ENCODE data around the gene SMARCC1.

The SMARCC1 gene

DNA sequence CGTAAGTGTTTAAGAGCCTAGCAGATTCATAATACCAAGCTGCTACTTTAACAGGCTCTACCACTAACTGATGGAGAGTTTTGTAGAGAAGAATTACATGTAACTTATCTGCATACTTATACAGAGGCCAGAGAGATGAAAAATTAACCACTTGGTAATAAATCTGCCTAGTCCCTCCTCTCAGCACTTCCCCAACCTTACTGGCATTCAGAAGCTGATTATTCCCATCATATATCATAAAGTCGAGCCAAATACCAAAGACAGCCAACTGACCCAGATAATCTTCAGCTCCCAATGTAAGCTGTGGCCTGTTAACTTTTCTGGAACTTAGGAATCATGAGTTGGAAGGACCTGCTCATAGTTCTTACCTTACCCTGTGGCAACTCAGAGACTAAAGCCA is 177.5 kb downstream of the SMARCC1 start:
- TF ChIP-seq POLR2A (IDR thresholded peaks at IDR 0.05; ENCODE audit: extremely low read depth, insufficient read length) = no peak
- TF ChIP-seq MYC (IDR thresholded peaks at IDR 0.05; ENCODE audit: low read depth, low read length) = no peak
- TF ChIP-seq, protein P1, sequence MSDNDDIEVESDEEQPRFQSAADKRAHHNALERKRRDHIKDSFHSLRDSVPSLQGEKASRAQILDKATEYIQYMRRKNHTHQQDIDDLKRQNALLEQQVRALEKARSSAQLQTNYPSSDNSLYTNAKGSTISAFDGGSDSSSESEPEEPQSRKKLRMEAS (IDR thresholded peaks at IDR 0.05; ENCODE audit: low read depth, low read length) = no peak
- TF ChIP-seq, protein P2, sequence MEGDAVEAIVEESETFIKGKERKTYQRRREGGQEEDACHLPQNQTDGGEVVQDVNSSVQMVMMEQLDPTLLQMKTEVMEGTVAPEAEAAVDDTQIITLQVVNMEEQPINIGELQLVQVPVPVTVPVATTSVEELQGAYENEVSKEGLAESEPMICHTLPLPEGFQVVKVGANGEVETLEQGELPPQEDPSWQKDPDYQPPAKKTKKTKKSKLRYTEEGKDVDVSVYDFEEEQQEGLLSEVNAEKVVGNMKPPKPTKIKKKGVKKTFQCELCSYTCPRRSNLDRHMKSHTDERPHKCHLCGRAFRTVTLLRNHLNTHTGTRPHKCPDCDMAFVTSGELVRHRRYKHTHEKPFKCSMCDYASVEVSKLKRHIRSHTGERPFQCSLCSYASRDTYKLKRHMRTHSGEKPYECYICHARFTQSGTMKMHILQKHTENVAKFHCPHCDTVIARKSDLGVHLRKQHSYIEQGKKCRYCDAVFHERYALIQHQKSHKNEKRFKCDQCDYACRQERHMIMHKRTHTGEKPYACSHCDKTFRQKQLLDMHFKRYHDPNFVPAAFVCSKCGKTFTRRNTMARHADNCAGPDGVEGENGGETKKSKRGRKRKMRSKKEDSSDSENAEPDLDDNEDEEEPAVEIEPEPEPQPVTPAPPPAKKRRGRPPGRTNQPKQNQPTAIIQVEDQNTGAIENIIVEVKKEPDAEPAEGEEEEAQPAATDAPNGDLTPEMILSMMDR (IDR thresholded peaks at IDR 0.05; ENCODE audit: low read depth, low read length) = no peak
- H3K4me3 ChIP-seq (ENCODE audit: low read depth, low read length) = no peak overlapping the region
- no peak for DNase-seq (ENCODE audit: low read depth)

DNA sequence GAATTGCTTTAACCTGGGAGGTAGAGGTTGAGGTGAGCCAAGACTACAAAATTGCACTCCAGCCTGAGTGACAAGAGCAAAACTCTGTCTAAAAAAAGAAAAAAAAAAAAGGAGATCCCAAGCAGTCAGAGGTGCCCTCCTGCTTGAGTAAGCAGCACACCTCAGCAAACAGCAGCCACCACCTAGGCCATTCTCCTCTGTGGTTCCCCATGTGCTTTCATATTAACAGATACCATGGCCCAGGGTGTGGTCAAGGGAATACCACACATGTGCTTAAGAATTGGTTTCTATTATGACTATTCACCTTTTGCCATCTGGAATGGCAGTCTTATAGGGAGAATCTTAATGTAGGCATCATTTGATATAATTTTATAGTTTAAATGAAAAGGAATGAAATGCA is 178.4 kb downstream of the SMARCC1 start:
- H3K4me3 ChIP-seq (ENCODE audit: low read depth, low read length) = no peak overlapping the region
- no peak for DNase-seq (ENCODE audit: low read depth)
- TF ChIP-seq, protein P2 (IDR thresholded peaks at IDR 0.05; ENCODE audit: low read depth, low read length) = no peak
- TF ChIP-seq MYC (IDR thresholded peaks at IDR 0.05; ENCODE audit: low read depth, low read length) (no peak), POLR2A (IDR thresholded peaks at IDR 0.05; ENCODE audit: extremely low read depth, insufficient read length) (no peak)
- TF ChIP-seq, protein P1 (IDR thresholded peaks at IDR 0.05; ENCODE audit: low read depth, low read length) = no peak

DNA sequence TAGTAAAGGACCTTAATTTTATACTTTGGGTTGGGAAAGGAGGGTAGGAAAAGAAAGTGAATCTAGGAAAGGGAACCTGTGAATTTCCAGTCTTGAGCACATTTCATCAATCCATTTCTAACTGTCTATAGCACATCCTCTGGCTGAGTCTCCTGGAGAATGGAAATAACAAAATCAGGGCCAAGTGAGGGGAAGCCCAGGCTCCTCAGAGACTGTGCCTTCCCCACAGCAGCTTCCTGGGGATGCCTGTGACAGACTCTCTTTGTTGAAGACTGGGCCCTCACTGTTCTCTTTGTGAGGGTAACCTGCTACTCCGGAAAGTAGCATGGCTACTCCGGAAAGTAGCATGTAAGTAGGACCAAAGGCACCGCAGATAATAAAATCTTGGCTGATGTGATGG is 180.4 kb downstream of the SMARCC1 start:
- no peak overlapping the region for H3K4me3 ChIP-seq (ENCODE audit: low read depth, low read length)
- DNase-seq (ENCODE audit: low read depth) = no peak
- TF ChIP-seq MYC (IDR thresholded peaks at IDR 0.05; ENCODE audit: low read depth, low read length) (no peak), POLR2A (IDR thresholded peaks at IDR 0.05; ENCODE audit: extremely low read depth, insufficient read length) (no peak)
- TF ChIP-seq, protein P1 (IDR thresholded peaks at IDR 0.05; ENCODE audit: low read depth, low read length) = no peak
- TF ChIP-seq, protein P2 (IDR thresholded peaks at IDR 0.05; ENCODE audit: low read depth, low read length) = no peak

DNA sequence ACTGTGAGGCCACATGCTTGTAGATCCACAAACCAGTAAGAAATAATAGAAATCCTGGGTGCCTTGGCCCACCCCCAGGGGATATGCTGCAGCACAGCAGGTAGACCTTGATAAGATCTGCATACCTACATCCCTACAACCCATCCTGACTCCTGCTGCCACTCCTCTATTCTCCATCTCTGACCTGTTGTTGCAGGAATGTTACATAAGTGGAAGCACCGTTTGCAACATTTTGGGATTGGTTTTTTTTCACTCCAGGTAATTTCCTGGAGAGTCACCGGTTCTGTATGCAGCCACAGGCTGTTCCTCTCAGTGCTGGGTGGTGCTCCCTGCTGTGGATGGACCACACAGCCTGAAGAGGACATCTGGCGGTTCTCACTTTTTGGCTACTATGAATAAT is 186.9 kb downstream of the SMARCC1 start:
- TF ChIP-seq, protein P1 (IDR thresholded peaks at IDR 0.05; ENCODE audit: low read depth, low read length) = no peak
- TF ChIP-seq MYC (IDR thresholded peaks at IDR 0.05; ENCODE audit: low read depth, low read length) (no peak), POLR2A (IDR thresholded peaks at IDR 0.05; ENCODE audit: extremely low read depth, insufficient read length) (no peak)
- TF ChIP-seq, protein P2 (IDR thresholded peaks at IDR 0.05; ENCODE audit: low read depth, low read length) = no peak
- H3K4me3 ChIP-seq (ENCODE audit: low read depth, low read length) = no peak overlapping the region
- no peak for DNase-seq (ENCODE audit: low read depth)

DNA sequence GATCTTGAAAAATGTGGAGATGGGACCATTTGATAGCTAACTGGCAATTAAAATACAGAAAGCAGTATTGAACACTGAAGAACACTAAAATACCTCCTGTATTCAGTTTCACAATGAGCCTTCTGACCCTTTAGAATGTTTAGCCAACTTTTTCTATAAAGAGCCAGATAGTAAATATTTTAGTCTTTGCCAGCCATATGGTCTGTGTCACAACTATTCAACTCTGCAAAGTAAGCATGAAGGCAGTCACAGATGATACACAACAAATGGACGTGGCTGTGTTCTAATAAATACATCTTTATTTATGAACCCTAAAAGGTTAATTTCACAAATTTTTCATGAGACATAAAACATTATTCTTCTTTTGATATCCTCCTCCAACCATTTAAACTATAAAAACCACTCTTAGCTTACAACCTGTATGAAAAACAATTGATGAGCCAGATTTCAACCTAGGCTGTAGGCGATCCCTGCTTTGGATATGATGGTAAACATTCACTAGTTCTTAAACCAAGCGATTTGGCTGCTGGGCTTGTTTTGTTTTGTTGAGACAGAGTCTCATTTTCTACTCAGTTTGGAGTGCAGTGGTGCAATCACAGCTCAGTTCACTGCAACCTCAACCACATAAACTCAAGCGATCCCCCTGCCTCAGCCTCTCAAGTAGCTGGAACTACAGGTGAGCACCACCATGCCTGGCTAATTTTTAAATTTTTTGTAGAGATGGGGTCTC is 189.5 kb downstream of the SMARCC1 start:
- no peak for DNase-seq (ENCODE audit: low read depth)
- TF ChIP-seq MYC (IDR thresholded peaks at IDR 0.05; ENCODE audit: low read depth, low read length) (no peak), POLR2A (IDR thresholded peaks at IDR 0.05; ENCODE audit: extremely low read depth, insufficient read length) (no peak)
- TF ChIP-seq, protein P1 (IDR thresholded peaks at IDR 0.05; ENCODE audit: low read depth, low read length) = no peak
- TF ChIP-seq, protein P2 (IDR thresholded peaks at IDR 0.05; ENCODE audit: low read depth, low read length) = no peak
- no peak overlapping the region for H3K4me3 ChIP-seq (ENCODE audit: low read depth, low read length)
